Measurements from ENCODE around the gene LMX1A.
A peak's percentile ranks its signal among the peaks of the same experiment; 100 is the strongest.

LMX1A gene
- total RNA-seq = 0 to 0.09 (median 0) reads per million in 3 donors

GRCh38 chr1:165355977-165356811 lies at the start of gene LMX1A:
TSS of gene LMX1A (minus strand) at chr1:165356715. CDS start at chr1:165355559, 1,156 bp downstream.
- no peak for DNase-seq
- Histone ChIP-seq H3K36me3 (ENCODE audit: control insufficient read depth, insufficient read depth, low read length) (no peaks in the 10 kb centered on the region), H3K27ac (ENCODE audit: insufficient read depth, low read length, poor library complexity, severe bottlenecking) (no peak within 1 kb of the TSS), H3K27me3 (replicated peaks; ENCODE audit: control insufficient read depth, insufficient read depth, low read length, poor library complexity, severe bottlenecking) (peaks cover 34% of the 10 kb centered on the region), H3K4me3 (ENCODE audit: insufficient read depth, low read depth, low read length, poor library complexity, severe bottlenecking) (no peak within 1 kb of the TSS), H3K9me3 (ENCODE audit: control insufficient read depth, low read length) (no peaks in the 10 kb centered on the region), H3K4me1 (ENCODE audit: control insufficient read depth, insufficient read depth, low read length, poor library complexity, severe bottlenecking) (peaks cover 5% of the 10 kb centered on the region)

GRCh38 chr1:165403835-165404482 lies 47.4 kb upstream of the LMX1A start:
- Histone ChIP-seq H3K36me3 (ENCODE audit: control insufficient read depth, insufficient read depth, low read length) (no peaks in the 10 kb centered on the region), H3K9me3 (ENCODE audit: control insufficient read depth, low read length) (no peaks in the 10 kb centered on the region), H3K4me1 (ENCODE audit: control insufficient read depth, insufficient read depth, low read length, poor library complexity, severe bottlenecking) (no peaks in the 10 kb centered on the region), H3K27ac (ENCODE audit: insufficient read depth, low read length, poor library complexity, severe bottlenecking) (no peak overlapping the region), H3K27me3 (replicated peaks; ENCODE audit: control insufficient read depth, insufficient read depth, low read length, poor library complexity, severe bottlenecking) (peaks cover 3% of the 10 kb centered on the region), H3K4me3 (ENCODE audit: insufficient read depth, low read depth, low read length, poor library complexity, severe bottlenecking) (no peak overlapping the region)
- DNase-seq = no peak

GRCh38 chr1:165402517-165403111 lies 46.1 kb upstream of the LMX1A start:
- no peak for DNase-seq
- peaks cover 3% of the 10 kb centered on the region for H3K27me3 ChIP-seq (replicated peaks; ENCODE audit: control insufficient read depth, insufficient read depth, low read length, poor library complexity, severe bottlenecking)

GRCh38 chr1:165397944-165398343 lies 41.4 kb upstream of the LMX1A start:
- no peak overlapping the region for H3K27ac ChIP-seq (ENCODE audit: insufficient read depth, low read length, poor library complexity, severe bottlenecking)
- peaks cover 8% of the 10 kb centered on the region for H3K4me1 ChIP-seq (ENCODE audit: control insufficient read depth, insufficient read depth, low read length, poor library complexity, severe bottlenecking)
- peaks cover 3% of the 10 kb centered on the region for H3K27me3 ChIP-seq (replicated peaks; ENCODE audit: control insufficient read depth, insufficient read depth, low read length, poor library complexity, severe bottlenecking)
- H3K9me3 ChIP-seq (ENCODE audit: control insufficient read depth, low read length) = no peaks in the 10 kb centered on the region
- no peak overlapping the region for H3K4me3 ChIP-seq (ENCODE audit: insufficient read depth, low read depth, low read length, poor library complexity, severe bottlenecking)
- DNase-seq = no peak
- H3K36me3 ChIP-seq (ENCODE audit: control insufficient read depth, insufficient read depth, low read length) = no peaks in the 10 kb centered on the region

More at GRCh38 chr1:165402517-165403111, 46.1 kb upstream of the LMX1A start:
- H3K27ac ChIP-seq (ENCODE audit: insufficient read depth, low read length, poor library complexity, severe bottlenecking) = no peak overlapping the region
- no peaks in the 10 kb centered on the region for H3K36me3 ChIP-seq (ENCODE audit: control insufficient read depth, insufficient read depth, low read length)
- no peaks in the 10 kb centered on the region for H3K4me1 ChIP-seq (ENCODE audit: control insufficient read depth, insufficient read depth, low read length, poor library complexity, severe bottlenecking)
- H3K9me3 ChIP-seq (ENCODE audit: control insufficient read depth, low read length) = no peaks in the 10 kb centered on the region
- H3K4me3 ChIP-seq (ENCODE audit: insufficient read depth, low read depth, low read length, poor library complexity, severe bottlenecking) = no peak overlapping the region

GRCh38 chr1:165395901-165396300 lies 39.4 kb upstream of the LMX1A start:
- peaks cover 15% of the 10 kb centered on the region for H3K4me1 ChIP-seq (ENCODE audit: control insufficient read depth, insufficient read depth, low read length, poor library complexity, severe bottlenecking)
- H3K27me3 ChIP-seq (replicated peaks; ENCODE audit: control insufficient read depth, insufficient read depth, low read length, poor library complexity, severe bottlenecking) = peaks cover 6% of the 10 kb centered on the region
- no peaks in the 10 kb centered on the region for H3K9me3 ChIP-seq (ENCODE audit: control insufficient read depth, low read length)
- H3K27ac ChIP-seq (ENCODE audit: insufficient read depth, low read length, poor library complexity, severe bottlenecking) = no peak overlapping the region
- no peak overlapping the region for H3K4me3 ChIP-seq (ENCODE audit: insufficient read depth, low read depth, low read length, poor library complexity, severe bottlenecking)
- no peaks in the 10 kb centered on the region for H3K36me3 ChIP-seq (ENCODE audit: control insufficient read depth, insufficient read depth, low read length)
- no peak for DNase-seq

- Histone ChIP-seq H3K36me3 (ENCODE audit: control insufficient read depth, insufficient read depth, low read length) (no peaks in the 10 kb centered on the region), H3K27me3 (replicated peaks; ENCODE audit: control insufficient read depth, insufficient read depth, low read length, poor library complexity, severe bottlenecking) (peaks cover 9% of the 10 kb centered on the region), H3K4me3 (ENCODE audit: insufficient read depth, low read depth, low read length, poor library complexity, severe bottlenecking) (no peak overlapping the region), H3K9me3 (ENCODE audit: control insufficient read depth, low read length) (no peaks in the 10 kb centered on the region), H3K27ac (ENCODE audit: insufficient read depth, low read length, poor library complexity, severe bottlenecking) (no peak overlapping the region), H3K4me1 (ENCODE audit: control insufficient read depth, insufficient read depth, low read length, poor library complexity, severe bottlenecking) (peaks cover 15% of the 10 kb centered on the region)
- no peak for DNase-seq
These were observed 39.0 kb upstream of the LMX1A start for GRCh38 chr1:165395478-165395877.

GRCh38 chr1:165392634-165393571 lies 36.4 kb upstream of the LMX1A start:
- peaks cover 27% of the 10 kb centered on the region for H3K27me3 ChIP-seq (replicated peaks; ENCODE audit: control insufficient read depth, insufficient read depth, low read length, poor library complexity, severe bottlenecking)

GRCh38 chr1:165389609-165390008 lies 33.1 kb upstream of the LMX1A start:
- no peak for DNase-seq
- H3K36me3 ChIP-seq (ENCODE audit: control insufficient read depth, insufficient read depth, low read length) = no peaks in the 10 kb centered on the region

More at GRCh38 chr1:165392634-165393571, 36.4 kb upstream of the LMX1A start:
- H3K4me1 ChIP-seq (ENCODE audit: control insufficient read depth, insufficient read depth, low read length, poor library complexity, severe bottlenecking) = peaks cover 15% of the 10 kb centered on the region
- peak; percentile 83 to 94 (median 91) for DNase-seq
- H3K9me3 ChIP-seq (ENCODE audit: control insufficient read depth, low read length) = no peaks in the 10 kb centered on the region
- no peak overlapping the region for H3K27ac ChIP-seq (ENCODE audit: insufficient read depth, low read length, poor library complexity, severe bottlenecking)
- H3K36me3 ChIP-seq (ENCODE audit: control insufficient read depth, insufficient read depth, low read length) = no peaks in the 10 kb centered on the region
- H3K4me3 ChIP-seq (ENCODE audit: insufficient read depth, low read depth, low read length, poor library complexity, severe bottlenecking) = no peak overlapping the region

GRCh38 chr1:165387961-165388360 lies 31.4 kb upstream of the LMX1A start:
- H3K27ac ChIP-seq (ENCODE audit: insufficient read depth, low read length, poor library complexity, severe bottlenecking) = no peak overlapping the region
- no peak for DNase-seq
- H3K4me1 ChIP-seq (ENCODE audit: control insufficient read depth, insufficient read depth, low read length, poor library complexity, severe bottlenecking) = peaks cover 7% of the 10 kb centered on the region
- H3K27me3 ChIP-seq (replicated peaks; ENCODE audit: control insufficient read depth, insufficient read depth, low read length, poor library complexity, severe bottlenecking) = peaks cover 31% of the 10 kb centered on the region
- H3K36me3 ChIP-seq (ENCODE audit: control insufficient read depth, insufficient read depth, low read length) = no peaks in the 10 kb centered on the region
- H3K9me3 ChIP-seq (ENCODE audit: control insufficient read depth, low read length) = no peaks in the 10 kb centered on the region
- no peak overlapping the region for H3K4me3 ChIP-seq (ENCODE audit: insufficient read depth, low read depth, low read length, poor library complexity, severe bottlenecking)

More at GRCh38 chr1:165389609-165390008, 33.1 kb upstream of the LMX1A start:
- Histone ChIP-seq H3K27ac (ENCODE audit: insufficient read depth, low read length, poor library complexity, severe bottlenecking) (no peak overlapping the region), H3K4me3 (ENCODE audit: insufficient read depth, low read depth, low read length, poor library complexity, severe bottlenecking) (no peak overlapping the region), H3K9me3 (ENCODE audit: control insufficient read depth, low read length) (no peaks in the 10 kb centered on the region), H3K27me3 (replicated peaks; ENCODE audit: control insufficient read depth, insufficient read depth, low read length, poor library complexity, severe bottlenecking) (peaks cover 31% of the 10 kb centered on the region), H3K4me1 (ENCODE audit: control insufficient read depth, insufficient read depth, low read length, poor library complexity, severe bottlenecking) (peaks cover 15% of the 10 kb centered on the region)

Measured in effector memory CD4-positive, alpha-beta T cell (primary cell).